ENCODE results near the gene MIAT.

The MIAT gene

DNA sequence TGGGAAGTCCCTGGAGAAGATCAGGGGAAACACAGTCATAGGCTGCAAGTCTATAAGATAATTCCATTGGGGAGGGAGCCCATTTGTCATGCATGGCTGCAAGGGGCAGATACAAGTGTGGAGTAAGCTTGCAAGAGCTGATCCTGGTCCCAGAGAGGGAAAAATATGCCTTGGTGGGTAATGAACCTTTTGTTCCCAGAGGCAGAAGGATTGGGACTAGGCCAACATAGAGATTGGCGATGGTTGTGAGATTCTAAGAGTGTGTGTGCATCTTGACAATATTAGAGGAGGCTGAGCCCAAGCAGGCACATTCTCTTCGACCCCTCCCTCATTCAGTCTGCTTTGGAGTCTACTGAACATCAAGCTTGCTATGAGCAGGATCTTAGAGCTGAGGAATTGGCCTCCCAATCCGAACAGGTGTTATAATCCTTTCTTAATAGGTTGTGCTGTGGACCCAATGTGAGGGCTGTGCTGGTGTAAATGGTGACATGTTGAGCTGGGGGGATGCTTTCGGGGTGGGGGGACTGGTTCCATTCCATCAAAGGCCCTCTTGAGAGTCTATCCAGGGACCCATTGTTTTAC is 18.4 kb downstream of the MIAT start:
- Histone ChIP-seq H3K9ac (ENCODE audit: low read length) (no peak overlapping the region), H3K4me3 (ENCODE audit: insufficient read depth, low read length, poor library complexity, severe bottlenecking) (no peak overlapping the region), H3K4me2 (ENCODE audit: low read depth, low read length, poor library complexity, severe bottlenecking) (no peak overlapping the region), H3K36me3 (ENCODE audit: low read length) (no peaks in the 10 kb centered on the region), H4K20me1 (ENCODE audit: low read depth, low read length) (no peaks in the 10 kb centered on the region), H3F3A (ENCODE audit: insufficient read depth) (peaks cover 34% of the 10 kb centered on the region), H3K9me3 (ENCODE audit: insufficient read depth, low read length) (no peaks in the 10 kb centered on the region), H3K27me3 (ENCODE audit: low read length) (no peaks in the 10 kb centered on the region), H2AFZ (ENCODE audit: low read depth, low read length, severe bottlenecking) (no peak overlapping the region), H3K9me2 (replicated peaks; ENCODE audit: insufficient read depth, low read length) (no peaks in the 10 kb centered on the region), H3K27ac (ENCODE audit: low read depth, low read length) (no peak overlapping the region), H3K79me2 (ENCODE audit: insufficient read depth, low read length) (peaks cover 62% of the 10 kb centered on the region)
- no peak for TF ChIP-seq EZH2phosphoT487 (conservative IDR thresholded peaks at IDR 0.05; ENCODE audit: low read length)
- TF ChIP-seq, protein P1, sequence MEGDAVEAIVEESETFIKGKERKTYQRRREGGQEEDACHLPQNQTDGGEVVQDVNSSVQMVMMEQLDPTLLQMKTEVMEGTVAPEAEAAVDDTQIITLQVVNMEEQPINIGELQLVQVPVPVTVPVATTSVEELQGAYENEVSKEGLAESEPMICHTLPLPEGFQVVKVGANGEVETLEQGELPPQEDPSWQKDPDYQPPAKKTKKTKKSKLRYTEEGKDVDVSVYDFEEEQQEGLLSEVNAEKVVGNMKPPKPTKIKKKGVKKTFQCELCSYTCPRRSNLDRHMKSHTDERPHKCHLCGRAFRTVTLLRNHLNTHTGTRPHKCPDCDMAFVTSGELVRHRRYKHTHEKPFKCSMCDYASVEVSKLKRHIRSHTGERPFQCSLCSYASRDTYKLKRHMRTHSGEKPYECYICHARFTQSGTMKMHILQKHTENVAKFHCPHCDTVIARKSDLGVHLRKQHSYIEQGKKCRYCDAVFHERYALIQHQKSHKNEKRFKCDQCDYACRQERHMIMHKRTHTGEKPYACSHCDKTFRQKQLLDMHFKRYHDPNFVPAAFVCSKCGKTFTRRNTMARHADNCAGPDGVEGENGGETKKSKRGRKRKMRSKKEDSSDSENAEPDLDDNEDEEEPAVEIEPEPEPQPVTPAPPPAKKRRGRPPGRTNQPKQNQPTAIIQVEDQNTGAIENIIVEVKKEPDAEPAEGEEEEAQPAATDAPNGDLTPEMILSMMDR (IDR thresholded peaks at IDR 0.05; ENCODE audit: insufficient read depth, low read length, poor library complexity, severe bottlenecking) = no peak

DNA sequence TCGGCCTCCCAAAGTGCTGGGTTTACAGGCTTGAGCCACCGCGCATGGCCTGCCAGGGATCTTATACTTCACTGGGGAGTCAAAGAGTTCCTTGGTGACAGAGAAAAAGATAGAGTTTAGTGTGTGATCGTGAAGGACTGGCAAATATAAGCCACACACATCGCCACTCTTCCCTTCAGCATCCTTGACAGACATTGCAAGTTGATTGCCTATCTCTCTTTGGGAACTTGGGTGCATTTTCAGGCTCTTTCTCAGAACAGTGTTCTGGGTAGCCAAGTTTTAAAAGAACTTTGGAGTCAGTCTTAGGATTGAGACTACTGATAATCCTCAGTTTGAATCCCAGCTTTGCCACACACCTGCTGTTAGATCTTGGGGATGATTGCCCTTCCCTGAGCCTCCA is 19.8 kb downstream of the MIAT start:
- Histone ChIP-seq H3K27ac (ENCODE audit: low read depth, low read length) (no peak overlapping the region), H3K9me3 (ENCODE audit: insufficient read depth, low read length) (no peaks in the 10 kb centered on the region), H3K4me3 (ENCODE audit: insufficient read depth, low read length, poor library complexity, severe bottlenecking) (no peak overlapping the region), H3K27me3 (ENCODE audit: low read length) (no peaks in the 10 kb centered on the region), H3K36me3 (ENCODE audit: low read length) (no peaks in the 10 kb centered on the region), H3K9me2 (replicated peaks; ENCODE audit: insufficient read depth, low read length) (no peaks in the 10 kb centered on the region), H3F3A (ENCODE audit: insufficient read depth) (peaks cover 21% of the 10 kb centered on the region), H4K20me1 (ENCODE audit: low read depth, low read length) (no peaks in the 10 kb centered on the region; the same call in 1 of the 2 replicates), H3K4me2 (ENCODE audit: low read depth, low read length, poor library complexity, severe bottlenecking) (no peak overlapping the region), H3K79me2 (ENCODE audit: insufficient read depth, low read length) (peaks cover 62% of the 10 kb centered on the region), H3K9ac (ENCODE audit: low read length) (no peak overlapping the region), H2AFZ (ENCODE audit: low read depth, low read length, severe bottlenecking) (no peak overlapping the region)
- TF ChIP-seq, protein P1 (IDR thresholded peaks at IDR 0.05; ENCODE audit: insufficient read depth, low read length, poor library complexity, severe bottlenecking) = no peak
- no peak for TF ChIP-seq EZH2phosphoT487 (conservative IDR thresholded peaks at IDR 0.05; ENCODE audit: low read length)

DNA sequence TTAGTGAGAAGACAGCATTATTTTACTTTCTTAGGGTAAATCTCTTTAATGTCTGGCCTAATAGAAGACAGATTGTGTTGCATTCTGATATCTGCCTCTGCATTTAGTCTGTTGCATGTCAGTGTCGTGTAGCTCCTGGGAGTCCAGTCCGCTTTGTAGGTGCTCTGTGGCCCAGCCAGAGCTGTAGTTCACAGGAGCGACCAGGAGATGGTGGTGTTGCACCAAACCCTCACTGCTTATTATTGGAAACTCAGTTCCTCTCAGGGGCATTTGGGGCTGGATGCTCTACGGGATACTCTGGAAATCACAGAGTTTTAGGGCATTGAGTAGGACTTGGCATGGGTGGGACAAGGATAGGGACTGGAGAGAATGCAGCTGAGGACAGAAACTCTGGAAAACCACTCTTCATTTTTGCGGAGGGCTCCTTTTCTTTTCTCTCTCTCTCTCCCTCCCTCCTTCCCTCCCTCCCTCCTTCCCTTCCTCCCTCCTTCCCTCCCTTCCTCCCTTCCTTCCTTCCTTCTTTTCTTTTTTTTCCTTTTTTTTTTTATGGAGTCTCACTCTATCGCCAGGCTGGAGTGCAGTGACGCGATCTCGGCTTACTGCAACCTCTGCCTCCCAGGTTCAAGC is 21.7 kb downstream of the MIAT start:
- Histone ChIP-seq H3K79me2 (ENCODE audit: insufficient read depth, low read length) (peaks cover 53% of the 10 kb centered on the region), H3K9ac (ENCODE audit: low read length) (no peak overlapping the region), H3K4me3 (ENCODE audit: insufficient read depth, low read length, poor library complexity, severe bottlenecking) (no peak overlapping the region), H3K36me3 (ENCODE audit: low read length) (no peaks in the 10 kb centered on the region), H3K4me2 (ENCODE audit: low read depth, low read length, poor library complexity, severe bottlenecking) (no peak overlapping the region), H3K27me3 (ENCODE audit: low read length) (no peaks in the 10 kb centered on the region), H3F3A (ENCODE audit: insufficient read depth) (peaks cover 2% of the 10 kb centered on the region), H3K9me2 (replicated peaks; ENCODE audit: insufficient read depth, low read length) (no peaks in the 10 kb centered on the region), H3K9me3 (ENCODE audit: insufficient read depth, low read length) (no peaks in the 10 kb centered on the region), H4K20me1 (ENCODE audit: low read depth, low read length) (no peaks in the 10 kb centered on the region; the same call in 1 of the 2 replicates), H2AFZ (ENCODE audit: low read depth, low read length, severe bottlenecking) (no peak overlapping the region), H3K27ac (ENCODE audit: low read depth, low read length) (no peak overlapping the region)
- TF ChIP-seq, protein P1 (IDR thresholded peaks at IDR 0.05; ENCODE audit: insufficient read depth, low read length, poor library complexity, severe bottlenecking) = peak; percentile 92
- TF ChIP-seq EZH2phosphoT487 (conservative IDR thresholded peaks at IDR 0.05; ENCODE audit: low read length) = no peak
